Left ventricle myocardium inferior (tissue), 1 donor: Measurements from ENCODE around the gene GTF3C1. TPM values are rescaled to one million over a fixed set of nuclear protein-coding genes. Genes with fewer than 3 reads are reported as not detected.

Experiments
- DNase-seq: peaks from one replicate; pipeline ENCODE4 v3.0.0-alpha.2; 2020
- H3K27ac ChIP-seq: fragments of 200-600 bp; replicated peaks from 2 replicates; pipeline ENCODE4 v1.8.0; 2021
- H3K27me3 ChIP-seq: fragments of 200-600 bp; 2 replicates; pipeline ENCODE4 v1.8.0; 2021; ENCODE audit warnings: low read depth
- H3K36me3 ChIP-seq: fragments of 200-600 bp; 2 replicates; pipeline ENCODE4 v1.8.0; 2021
- H3K4me1 ChIP-seq: fragments of 200-600 bp; 2 replicates; pipeline ENCODE4 v1.8.0; 2021
- H3K4me3 ChIP-seq: fragments of 200-600 bp; 2 replicates; pipeline ENCODE4 v1.8.0; 2021; ENCODE audit warnings: mild to moderate bottlenecking, moderate library complexity
- H3K9me3 ChIP-seq: fragments of 200-600 bp; replicated peaks from 2 replicates; pipeline ENCODE4 v1.8.0; 2021
- CTCF ChIP-seq: fragments of 200-600 bp; IDR thresholded peaks from 2 replicates; pipeline ENCODE4 v1.8.0; 2021; ENCODE audit warnings: antibody characterized with exemption, mild to moderate bottlenecking, borderline replicate concordance
- intact Hi-C: fragments of 100-400 bp; cut with micrococcal nuclease; formaldehyde crosslinking; loops from one replicate; pipeline ENCODE4 v1.11.0; 2022
- total RNA-seq: library from RNA; stranded (reverse); fragmentation: NEBNext Ultra II Directional; extraction: Animal tissue kit (Norgen Biotek cat#: 25700); gene quantifications from one replicate; pipeline ENCODE4 v1.2.1, GENCODE V29; 2021
- donor health status: DM: no; HTN: yes; CAD: no; lungs with severe emphysema.

The GTF3C1 gene
- total RNA-seq, 1 donor from 2014 or later, result 46.9 TPM

- no peak overlapping the region for H3K27ac ChIP-seq
These were observed 87.4 kb downstream of the GTF3C1 start for GRCh38 chr16:27462200-27462845.

GRCh38 chr16:27461483-27462171 is 88.1 kb downstream of the GTF3C1 start:
- H3K27me3 ChIP-seq, result no peaks in the 10 kb centered on the region
- no peak overlapping the region for H3K4me3 ChIP-seq
- peak overlapping the region; percentile 48 for H3K27ac ChIP-seq
- peaks cover 30% of the 10 kb centered on the region for H3K4me1 ChIP-seq
- intact Hi-C loops, result no loop called here
- DNase-seq, result no peak
- H3K36me3 ChIP-seq, result peaks cover 68% of the 10 kb centered on the region
- no peak for TF ChIP-seq CTCF
- H3K9me3 ChIP-seq, result no peaks in the 10 kb centered on the region

More at GRCh38 chr16:27462200-27462845, 87.4 kb downstream of the GTF3C1 start:
- no peaks in the 10 kb centered on the region for H3K9me3 ChIP-seq
- TF ChIP-seq CTCF, result no peak
- H3K27me3 ChIP-seq, result no peaks in the 10 kb centered on the region
- peaks cover 75% of the 10 kb centered on the region for H3K36me3 ChIP-seq
- no peak overlapping the region for H3K4me3 ChIP-seq
- H3K4me1 ChIP-seq, result peaks cover 23% of the 10 kb centered on the region
- DNase-seq, result no peak
- intact Hi-C loops, result no loop called here

GRCh38 chr16:27460663-27461482 is 88.8 kb downstream of the GTF3C1 start:
- H3K36me3 ChIP-seq, result peaks cover 61% of the 10 kb centered on the region
- no peaks in the 10 kb centered on the region for H3K27me3 ChIP-seq
- TF ChIP-seq CTCF, result no peak
- no peak for DNase-seq
- peaks cover 35% of the 10 kb centered on the region for H3K4me1 ChIP-seq
- H3K27ac ChIP-seq, result peak overlapping the region; percentile 48
- intact Hi-C loops, result no loop called here
- H3K9me3 ChIP-seq, result no peaks in the 10 kb centered on the region
- H3K4me3 ChIP-seq, result no peak overlapping the region

GRCh38 chr16:27460213-27460612 is 89.5 kb downstream of the GTF3C1 start:
- Histone ChIP-seq H3K36me3 (peaks cover 54% of the 10 kb centered on the region), H3K9me3 (no peaks in the 10 kb centered on the region), H3K4me3 (no peak overlapping the region), H3K4me1 (peaks cover 42% of the 10 kb centered on the region), H3K27ac (peak overlapping the region; percentile 48), H3K27me3 (no peaks in the 10 kb centered on the region)
- no peak for TF ChIP-seq CTCF
- intact Hi-C loops, result no loop called here
- no peak for DNase-seq

- TF ChIP-seq CTCF, result no peak
- Histone ChIP-seq H3K4me3 (no peak overlapping the region), H3K27ac (peak overlapping the region; percentile 48)
These were observed 90.6 kb downstream of the GTF3C1 start for GRCh38 chr16:27458987-27459688.

More at GRCh38 chr16:27458987-27459688, 90.6 kb downstream of the GTF3C1 start:
- Histone ChIP-seq H3K27me3 (no peaks in the 10 kb centered on the region), H3K4me1 (peaks cover 43% of the 10 kb centered on the region), H3K36me3 (peaks cover 43% of the 10 kb centered on the region), H3K9me3 (no peaks in the 10 kb centered on the region)
- intact Hi-C loops, result loop anchor here (5.0 kb wide), 1 partner anchor 282 kb away; no protein-coding TSS in a partner anchor
- DNase-seq, result no peak
